HUES64 (cell line): Measurements from ENCODE around the gene HGS. TPM values are rescaled to one million over a fixed set of nuclear protein-coding genes. Genes with fewer than 3 reads are reported as not detected.

ENCODE experiments used
- H3K27ac ChIP-seq: 2 replicates; pipeline ENCODE4 v1.7.0; 2013; ENCODE audit warnings: low read depth, low read length, inconsistent platforms
- H3K27me3 ChIP-seq: 2 replicates; pipeline ENCODE4 v1.6.1; 2013; ENCODE audit warnings: mild to moderate bottlenecking, low read length; ENCODE audit not compliant: insufficient read depth
- H3K36me3 ChIP-seq: 2 replicates; pipeline ENCODE4 v1.6.1; 2013; ENCODE audit warnings: mild to moderate bottlenecking, low read length; ENCODE audit not compliant: insufficient read depth
- H3K4me1 ChIP-seq: 2 replicates; pipeline ENCODE4 v1.6.1; 2013; ENCODE audit warnings: mild to moderate bottlenecking, low read length, moderate library complexity; ENCODE audit not compliant: insufficient read depth
- H3K4me3 ChIP-seq: 2 replicates; pipeline ENCODE4 v1.5.1; 2013; ENCODE audit warnings: mild to moderate bottlenecking, low read length, moderate library complexity
- H3K9ac ChIP-seq: 2 replicates; pipeline ENCODE4 v1.6.1; 2013; ENCODE audit warnings: mild to moderate bottlenecking, low read depth, low read length
- H3K9me3 ChIP-seq: 2 replicates; pipeline ENCODE4 v1.6.1; 2013; ENCODE audit warnings: low read depth, low read length; ENCODE audit not compliant: insufficient read depth
- WGBS: fragments of 150-250, 120-280 bp; methylation state at CpG from one replicate; pipeline ENCODE4 v1.1.7; 2013; ENCODE audit warnings: missing lambda C conversion rate; 5-methylcytosine and 5-hydroxymethylcytosine counted together
- polyA plus RNA-seq, 2 experiments: library from polyadenylated mRNA; stranded (reverse); fragments of 50-300 nt; gene quantifications; one replicate each; pipeline ENCODE4 v1.2.3, GENCODE V29; 2013

Gene HGS, protein sequence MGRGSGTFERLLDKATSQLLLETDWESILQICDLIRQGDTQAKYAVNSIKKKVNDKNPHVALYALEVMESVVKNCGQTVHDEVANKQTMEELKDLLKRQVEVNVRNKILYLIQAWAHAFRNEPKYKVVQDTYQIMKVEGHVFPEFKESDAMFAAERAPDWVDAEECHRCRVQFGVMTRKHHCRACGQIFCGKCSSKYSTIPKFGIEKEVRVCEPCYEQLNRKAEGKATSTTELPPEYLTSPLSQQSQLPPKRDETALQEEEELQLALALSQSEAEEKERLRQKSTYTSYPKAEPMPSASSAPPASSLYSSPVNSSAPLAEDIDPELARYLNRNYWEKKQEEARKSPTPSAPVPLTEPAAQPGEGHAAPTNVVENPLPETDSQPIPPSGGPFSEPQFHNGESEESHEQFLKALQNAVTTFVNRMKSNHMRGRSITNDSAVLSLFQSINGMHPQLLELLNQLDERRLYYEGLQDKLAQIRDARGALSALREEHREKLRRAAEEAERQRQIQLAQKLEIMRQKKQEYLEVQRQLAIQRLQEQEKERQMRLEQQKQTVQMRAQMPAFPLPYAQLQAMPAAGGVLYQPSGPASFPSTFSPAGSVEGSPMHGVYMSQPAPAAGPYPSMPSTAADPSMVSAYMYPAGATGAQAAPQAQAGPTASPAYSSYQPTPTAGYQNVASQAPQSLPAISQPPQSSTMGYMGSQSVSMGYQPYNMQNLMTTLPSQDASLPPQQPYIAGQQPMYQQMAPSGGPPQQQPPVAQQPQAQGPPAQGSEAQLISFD
- polyA plus RNA-seq (2013, experiment 1 of 2) = 63.3 TPM
- polyA plus RNA-seq (2013, experiment 2 of 2) = 65.9 TPM

DNA sequence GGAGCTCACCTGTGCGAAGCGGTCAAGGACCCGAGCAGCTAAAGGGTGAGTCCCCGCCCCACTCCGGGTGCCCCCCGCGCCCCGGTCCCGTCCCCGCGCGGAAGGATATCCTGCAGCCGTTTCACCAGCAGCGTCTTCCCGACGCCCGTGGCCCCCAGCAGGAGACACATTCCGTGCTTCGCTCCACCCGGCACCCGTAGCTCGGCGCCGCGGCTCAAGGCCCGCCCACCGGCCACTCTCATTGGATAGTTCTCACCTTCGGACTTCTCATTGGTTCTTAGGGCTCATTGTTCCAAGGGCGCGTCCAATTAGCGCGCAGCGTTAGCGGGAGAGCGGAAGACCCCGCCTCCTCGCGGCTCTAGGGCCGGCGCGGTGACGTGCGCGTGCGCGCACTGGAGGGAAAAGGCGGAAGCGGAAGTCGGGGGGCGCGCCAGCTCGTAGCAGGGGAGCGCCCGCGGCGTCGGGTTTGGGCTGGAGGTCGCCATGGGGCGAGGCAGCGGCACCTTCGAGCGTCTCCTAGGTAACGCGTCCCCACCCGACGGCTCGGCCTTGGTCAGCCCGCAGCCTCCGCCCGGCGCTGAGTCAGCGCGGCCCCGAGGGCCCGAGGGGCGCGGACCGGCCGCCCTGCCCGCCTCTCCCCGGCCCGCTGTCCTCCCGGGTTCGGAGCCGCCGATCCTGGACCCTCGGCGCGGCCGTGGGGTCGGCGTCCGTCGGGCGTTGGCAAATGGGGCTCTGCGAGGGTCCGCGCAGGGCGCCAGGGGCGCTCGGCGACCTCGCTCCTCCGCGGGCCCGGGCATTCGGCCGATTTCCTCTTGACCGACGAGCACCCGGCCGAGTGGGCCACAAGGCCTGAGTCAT lies at the start of gene HGS, which contains the start of gene ARL16:
Gene HGS (plus strand): TSS at position 428 of the 858 bp plus-strand sequence. CDS start 56 bp downstream, at position 484.
Gene ARL16 (minus strand): TSS at position 214 of the 858 bp plus-strand sequence. CDS start 44 bp downstream, at position 170.
- Histone ChIP-seq H3K27ac (peak within 1 kb of the TSS; percentile 85), H3K9ac (peak within 1 kb of the TSS; percentile 85), H3K27me3 (no peaks in the 10 kb centered on the region), H3K4me3 (peak within 1 kb of the TSS; percentile 89), H3K4me1 (peaks cover 9% of the 10 kb centered on the region; the same call in 1 of the 2 replicates), H3K9me3 (no peaks in the 10 kb centered on the region), H3K36me3 (peaks cover 40% of the 10 kb centered on the region)
- WGBS = under 1% methylated on average over 112 of the region's 112 CpGs

DNA sequence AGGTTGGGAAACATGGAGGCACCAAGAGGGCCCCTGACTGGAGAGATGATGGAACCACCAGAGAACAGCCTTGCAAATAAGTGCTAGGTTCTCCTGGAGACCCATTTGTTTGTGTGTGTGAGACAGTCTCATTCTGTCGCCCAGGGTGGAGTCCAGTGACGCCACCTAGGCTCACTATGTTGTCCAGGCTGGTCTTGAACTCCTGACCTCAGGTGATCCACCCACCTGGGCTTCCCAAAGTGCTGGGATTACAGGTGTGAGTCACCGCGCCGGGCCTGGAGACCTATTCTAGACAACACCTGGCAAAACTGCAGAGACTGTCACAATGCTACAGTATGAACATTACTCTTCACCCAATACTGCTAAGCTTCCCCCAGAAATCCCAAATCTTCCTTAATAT lies 48.4 kb upstream of the HGS start:
- no peaks in the 10 kb centered on the region for H3K27me3 ChIP-seq
- H3K4me1 ChIP-seq = no peaks in the 10 kb centered on the region
- H3K27ac ChIP-seq = no peak overlapping the region
- no peaks in the 10 kb centered on the region for H3K9me3 ChIP-seq
- H3K36me3 ChIP-seq = 0 out of 2 replicates have a peak, but pooled peaks cover 2% of the 10 kb centered on the region
- no peak overlapping the region for H3K9ac ChIP-seq
- WGBS = 91% methylated on average over 5 of the region's 5 CpGs
- H3K4me3 ChIP-seq = peak overlapping the region; percentile 79

DNA sequence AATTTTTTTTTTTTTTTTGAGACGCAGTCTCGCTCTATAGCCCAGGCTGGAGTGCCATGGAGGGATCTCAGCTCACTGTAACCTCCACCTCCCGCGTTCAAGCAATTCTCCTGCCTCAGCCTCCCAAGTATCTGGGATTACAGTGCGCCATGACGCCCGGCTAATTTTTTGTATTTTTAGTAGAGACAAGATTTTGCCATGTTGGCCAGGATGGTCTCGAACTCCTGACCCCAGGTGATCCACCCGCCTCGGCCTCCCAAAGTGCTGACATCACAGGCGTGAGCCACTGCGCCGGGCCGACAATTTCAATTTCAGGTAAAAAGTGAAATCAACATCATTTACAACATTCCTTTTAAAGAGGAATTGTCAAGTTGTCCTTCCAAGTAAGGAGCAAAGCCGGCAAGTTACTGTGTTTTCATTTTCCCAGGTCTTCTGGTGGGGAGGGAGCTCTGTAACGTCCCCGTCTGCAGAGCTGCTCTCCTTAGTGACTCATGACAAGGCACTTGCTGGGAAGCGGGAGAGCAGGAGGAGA lies 47.8 kb upstream of the HGS start:
- peak overlapping the region; percentile 79 for H3K4me3 ChIP-seq
- no peaks in the 10 kb centered on the region for H3K4me1 ChIP-seq
- H3K9me3 ChIP-seq = no peaks in the 10 kb centered on the region
- no peaks in the 10 kb centered on the region for H3K36me3 ChIP-seq
- H3K27me3 ChIP-seq = no peaks in the 10 kb centered on the region
- H3K9ac ChIP-seq = peak overlapping the region; percentile 95
- 34% methylated on average over 18 of the region's 18 CpGs for WGBS
- H3K27ac ChIP-seq = peak overlapping the region; percentile 82

DNA sequence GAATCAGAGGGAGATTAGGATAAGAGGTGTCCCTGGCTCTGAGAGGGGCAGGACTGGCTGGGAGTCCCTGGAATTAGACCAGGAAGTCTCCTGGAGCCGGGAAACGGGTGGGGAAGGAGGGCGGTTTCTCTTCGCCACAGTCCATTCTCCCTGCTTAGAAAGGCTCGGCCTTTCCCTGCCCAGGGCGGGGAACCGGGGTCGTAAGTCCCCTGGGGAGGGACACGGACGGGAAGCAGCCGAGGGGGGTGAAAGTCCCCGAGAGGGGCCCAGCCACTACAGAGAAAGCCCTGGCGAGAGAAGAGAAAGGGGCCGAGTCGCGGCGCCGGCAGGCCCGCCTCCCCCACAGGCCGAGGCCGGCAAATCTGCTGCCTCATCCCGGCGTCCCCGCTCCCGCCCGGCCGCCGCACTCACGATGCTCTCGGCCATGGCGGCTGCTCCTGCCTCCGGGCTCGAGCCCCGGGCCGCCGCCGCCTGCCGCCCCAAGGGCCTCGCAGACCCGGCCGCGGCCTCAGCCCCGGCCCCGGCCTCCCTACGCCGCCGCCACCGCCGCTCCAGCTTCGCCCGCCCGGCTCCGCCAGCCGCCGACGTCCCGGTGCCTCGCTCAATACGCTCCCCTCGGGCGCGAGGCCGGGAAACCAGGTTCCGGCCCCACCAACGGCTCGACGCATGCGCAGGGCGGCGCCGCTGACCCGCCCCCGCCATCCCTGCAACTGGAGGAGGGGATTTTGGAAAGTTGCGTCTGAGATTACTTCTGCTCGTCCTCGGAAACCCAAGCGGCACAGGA lies 47.1 kb upstream of the HGS start, which contains the start of the genes NPLOC4 and TSPAN10:
Gene NPLOC4 (minus strand): TSS at position 608 of the 784 bp plus-strand sequence. CDS start 182 bp downstream, at position 426.
Gene TSPAN10 (plus strand): TSS at position 692 of the 784 bp plus-strand sequence. CDS start 5,217 bp downstream, outside the sequence.
- no peaks in the 10 kb centered on the region for H3K9me3 ChIP-seq
- H3K9ac ChIP-seq = peak within 1 kb of the TSS; percentile 95
- peak within 1 kb of the TSS; percentile 79 for H3K4me3 ChIP-seq
- no peaks in the 10 kb centered on the region for H3K4me1 ChIP-seq
- no peaks in the 10 kb centered on the region for H3K27me3 ChIP-seq
- H3K27ac ChIP-seq = peak within 1 kb of the TSS; percentile 82
- H3K36me3 ChIP-seq = no peaks in the 10 kb centered on the region
- under 1% methylated on average over 77 of the region's 77 CpGs for WGBS

DNA sequence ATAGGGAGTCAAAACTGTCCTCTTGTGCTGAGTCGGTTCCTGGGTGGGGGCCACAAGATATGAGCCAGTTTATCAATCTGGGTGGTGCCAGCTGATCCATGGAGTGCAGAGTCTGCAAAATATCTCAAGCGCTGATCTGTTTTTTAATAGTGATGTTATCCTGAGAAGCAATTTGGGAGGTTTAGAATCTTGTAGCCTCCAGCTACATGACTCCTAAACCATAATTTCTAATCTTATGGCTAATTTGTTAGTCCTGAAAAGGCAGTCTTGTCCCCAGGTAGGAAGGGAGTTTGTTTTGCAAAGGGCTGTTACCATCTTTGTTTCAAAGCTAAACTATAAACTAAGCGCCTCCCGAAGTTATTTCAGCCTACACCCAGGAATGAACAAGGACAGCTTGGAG lies 45.1 kb upstream of the HGS start:
- H3K9ac ChIP-seq = no peak overlapping the region
- H3K27me3 ChIP-seq = no peaks in the 10 kb centered on the region
- H3K9me3 ChIP-seq = no peaks in the 10 kb centered on the region
- 95% methylated on average over 2 of the region's 4 CpGs for WGBS
- no peak overlapping the region for H3K27ac ChIP-seq
- no peaks in the 10 kb centered on the region for H3K4me1 ChIP-seq
- H3K36me3 ChIP-seq = no peaks in the 10 kb centered on the region
- no peak overlapping the region for H3K4me3 ChIP-seq

DNA sequence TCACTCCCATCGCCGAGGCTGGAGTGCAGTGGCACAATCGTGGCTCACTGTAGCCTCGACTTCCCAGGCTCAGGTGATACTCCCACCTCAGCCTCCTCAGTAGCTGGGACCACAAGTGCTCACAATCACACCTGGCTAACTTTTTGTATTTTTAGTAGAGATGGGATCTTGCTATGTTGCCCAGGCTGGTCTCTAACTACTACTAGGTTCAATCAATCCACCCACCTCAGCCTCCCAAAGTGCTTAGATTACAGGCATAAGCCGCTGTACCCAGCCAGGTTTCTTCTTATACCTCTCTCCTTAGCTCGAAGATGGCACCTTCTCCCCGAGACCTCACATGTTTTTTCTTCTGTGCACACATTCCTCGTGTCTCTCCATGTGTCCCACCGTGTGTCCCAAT lies 43.8 kb upstream of the HGS start:
- Histone ChIP-seq H3K4me1 (no peaks in the 10 kb centered on the region), H3K27ac (no peak overlapping the region), H3K27me3 (no peaks in the 10 kb centered on the region), H3K9me3 (no peaks in the 10 kb centered on the region), H3K36me3 (no peaks in the 10 kb centered on the region), H3K4me3 (no peak overlapping the region), H3K9ac (no peak overlapping the region)
- 92% methylated on average over 9 of the region's 9 CpGs for WGBS

DNA sequence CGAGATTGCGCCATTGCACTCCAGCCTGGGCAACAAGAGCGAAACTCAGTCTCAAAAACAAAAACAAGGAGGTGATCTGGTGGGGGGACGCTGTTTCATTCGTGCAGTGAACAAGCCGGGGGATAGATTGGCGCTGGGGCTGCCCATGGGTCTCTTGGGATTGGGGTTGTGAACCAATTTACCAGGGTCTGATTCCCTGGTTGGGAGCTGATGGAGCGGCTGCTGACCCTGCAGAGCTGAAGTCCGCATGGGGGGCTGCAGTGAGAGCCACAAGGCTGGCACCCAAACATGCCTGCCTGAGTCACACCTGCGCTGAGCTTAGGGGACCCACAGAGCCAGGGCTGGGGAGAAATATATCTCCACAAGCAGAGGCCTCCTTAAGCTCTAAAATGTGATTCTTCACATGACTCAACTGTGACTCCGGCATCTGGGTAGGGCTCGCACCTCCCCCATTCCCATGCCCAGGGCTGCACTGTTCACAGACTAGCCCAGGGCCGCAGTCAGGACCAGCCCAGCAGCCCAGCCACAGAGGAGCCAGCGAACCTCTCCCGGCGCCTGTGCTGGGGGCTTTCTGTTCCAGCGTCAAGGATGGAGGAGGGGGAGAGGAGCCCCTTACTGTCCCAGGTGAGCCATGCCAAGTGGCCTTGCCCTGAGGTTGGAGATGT lies 41.9 kb upstream of the HGS start:
- H3K27ac ChIP-seq = no peak overlapping the region
- no peaks in the 10 kb centered on the region for H3K9me3 ChIP-seq
- no peaks in the 10 kb centered on the region for H3K4me1 ChIP-seq
- H3K27me3 ChIP-seq = peaks cover 3% of the 10 kb centered on the region
- no peak overlapping the region for H3K9ac ChIP-seq
- H3K36me3 ChIP-seq = no peaks in the 10 kb centered on the region
- no peak overlapping the region for H3K4me3 ChIP-seq
- whole genome bisulfite sequencing = 87% methylated on average over 14 of the region's 17 CpGs

DNA sequence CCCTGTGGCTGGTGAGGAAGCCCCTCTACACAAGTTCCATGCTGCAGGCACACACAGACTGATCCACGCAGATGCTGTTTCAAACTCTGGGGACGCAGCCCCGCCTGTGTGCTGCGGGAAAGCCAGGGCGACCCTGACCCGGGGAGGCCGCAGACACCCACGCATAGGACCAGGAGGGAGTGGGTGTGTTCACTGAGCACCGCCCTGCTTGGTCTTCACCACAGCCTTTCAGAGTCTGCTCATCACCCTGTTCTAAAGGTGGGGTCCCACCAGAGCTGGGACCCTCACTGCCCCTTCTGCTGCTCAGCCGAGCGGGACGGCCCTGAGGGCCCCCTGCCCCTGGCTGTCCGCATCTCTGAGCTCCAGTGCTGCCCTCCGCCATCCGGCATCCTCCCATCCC lies 39.3 kb upstream of the HGS start:
- Histone ChIP-seq H3K4me3 (no peak overlapping the region), H3K36me3 (no peaks in the 10 kb centered on the region), H3K27me3 (peaks cover 28% of the 10 kb centered on the region), H3K9me3 (no peaks in the 10 kb centered on the region; the same call in none of the 2 replicates), H3K4me1 (no peaks in the 10 kb centered on the region), H3K9ac (no peak overlapping the region), H3K27ac (no peak overlapping the region)
- WGBS = 94% methylated on average over 15 of the region's 15 CpGs

DNA sequence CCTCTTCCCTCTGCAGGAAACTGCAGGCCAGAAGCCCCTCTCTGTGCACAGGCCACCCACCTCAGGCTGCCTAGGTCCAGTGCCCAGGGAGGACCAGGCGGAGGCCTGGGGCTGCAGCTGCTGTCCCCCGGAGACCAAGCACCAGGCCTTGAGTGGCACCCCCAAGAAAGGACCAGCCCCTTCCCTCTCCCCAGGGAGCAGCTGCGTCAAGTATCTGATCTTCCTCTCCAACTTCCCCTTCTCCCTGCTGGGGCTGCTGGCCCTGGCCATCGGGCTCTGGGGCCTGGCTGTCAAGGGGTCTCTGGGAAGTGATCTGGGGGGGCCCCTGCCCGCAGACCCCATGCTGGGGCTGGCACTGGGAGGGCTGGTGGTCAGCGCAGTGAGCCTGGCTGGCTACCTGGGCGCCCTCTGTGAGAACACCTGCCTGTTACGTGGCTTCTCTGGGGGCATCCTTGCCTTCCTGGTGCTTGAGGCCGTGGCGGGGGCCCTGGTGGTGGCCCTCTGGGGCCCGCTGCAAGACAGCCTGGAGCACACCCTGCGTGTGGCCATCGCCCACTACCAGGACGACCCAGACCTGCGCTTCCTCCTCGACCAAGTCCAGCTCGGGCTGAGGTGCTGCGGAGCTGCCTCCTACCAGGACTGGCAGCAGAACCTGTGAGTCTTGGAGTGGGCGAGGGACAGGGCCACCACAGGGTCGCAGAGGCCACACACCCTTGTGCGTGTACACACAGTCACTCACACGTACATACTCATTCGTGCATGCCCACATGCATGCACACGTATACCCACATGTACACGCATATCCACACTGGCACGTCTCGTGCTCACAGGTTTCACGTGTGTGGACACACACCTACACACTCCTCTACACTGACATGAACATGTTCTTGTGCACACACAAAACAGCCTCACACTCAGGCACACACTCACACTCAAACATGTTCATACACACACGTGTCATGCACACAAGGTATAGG lies 38.5 kb upstream of the HGS start:
- H3K27me3 ChIP-seq = peaks cover 32% of the 10 kb centered on the region
- no peaks in the 10 kb centered on the region for H3K4me1 ChIP-seq
- no peaks in the 10 kb centered on the region; the same call in none of the 2 replicates for H3K9me3 ChIP-seq
- H3K9ac ChIP-seq = no peak overlapping the region
- no peak overlapping the region for H3K27ac ChIP-seq
- no peak overlapping the region for H3K4me3 ChIP-seq
- no peaks in the 10 kb centered on the region for H3K36me3 ChIP-seq
- WGBS = 89% methylated on average over 29 of the region's 29 CpGs
